ENCODE results near the gene ABR. TPM values are rescaled to one million over a fixed set of nuclear protein-coding genes. Genes with fewer than 3 reads are reported as not detected.

Gene ABR
- total RNA-seq, 1 donor from 2014 or later, result 147 TPM

GRCh38 chr17:1180958-1181752 lies 1.4 kb upstream of the ABR start:
- DNase-seq (ENCODE audit: missing footprints) (peak; percentile 37), ATAC-seq (no peak)
- intact Hi-C loops (cut with DNase I), result no loop called here

GRCh38 chr17:1179112-1179817 lies 516 bp downstream of the ABR start:
- peak; percentile 72 for DNase-seq (ENCODE audit: missing footprints)
- intact Hi-C loops (cut with DNase I), result no loop called here

GRCh38 chr17:1177016-1177700 lies 2.6 kb downstream of the ABR start:
- DNase-seq (ENCODE audit: missing footprints) (peak; percentile 64), ATAC-seq (peak; percentile 51)
- intact Hi-C loops (cut with DNase I), result no loop called here

More at GRCh38 chr17:1179112-1179817, 516 bp downstream of the ABR start:
- ATAC-seq, result peak; percentile 33

GRCh38 chr17:1174263-1174880 lies 5.4 kb downstream of the ABR start:
- ATAC-seq, result no peak
- intact Hi-C loops (cut with DNase I), result no loop called here
- DNase-seq (ENCODE audit: missing footprints), result peak; percentile 45

- no peak for ATAC-seq
- intact Hi-C loops (cut with DNase I), result no loop called here
- peak; percentile 67 for DNase-seq (ENCODE audit: missing footprints)
These were observed 6.1 kb downstream of the ABR start for GRCh38 chr17:1173432-1174262.

GRCh38 chr17:1171953-1172352 lies 7.8 kb downstream of the ABR start:
- no peak for ATAC-seq
- peak; percentile 55 for DNase-seq (ENCODE audit: missing footprints)
- intact Hi-C loops (cut with DNase I), result no loop called here

GRCh38 chr17:1170739-1171138 lies 9.0 kb downstream of the ABR start:
- DNase-seq (ENCODE audit: missing footprints) (peak; percentile 41), ATAC-seq (no peak)
- intact Hi-C loops (cut with DNase I), result no loop called here

GRCh38 chr17:1169929-1170312 lies 9.9 kb downstream of the ABR start:
- ATAC-seq, result no peak
- intact Hi-C loops (cut with DNase I), result no loop called here

GRCh38 chr17:1169221-1169928 lies 10.4 kb downstream of the ABR start:
- no peak for ATAC-seq
- intact Hi-C loops (cut with DNase I), result no loop called here
- DNase-seq (ENCODE audit: missing footprints), result peak; percentile 56

More at GRCh38 chr17:1169929-1170312, 9.9 kb downstream of the ABR start:
- DNase-seq (ENCODE audit: missing footprints), result peak; percentile 17

GRCh38 chr17:1168533-1169220 lies 11.1 kb downstream of the ABR start:
- intact Hi-C loops (cut with DNase I), result no loop called here
- DNase-seq (ENCODE audit: missing footprints) (peak; percentile 27), ATAC-seq (no peak)

- ATAC-seq, result no peak
- DNase-seq (ENCODE audit: missing footprints), result peak; percentile 56
- intact Hi-C loops (cut with DNase I), result no loop called here
These were observed 13.5 kb downstream of the ABR start for GRCh38 chr17:1166276-1166675.

- DNase-seq (ENCODE audit: missing footprints) (peak; percentile 4), ATAC-seq (no peak)
- intact Hi-C loops (cut with DNase I), result loop anchor here (1.0 kb wide), 1 partner anchor 21 kb away; no protein-coding TSS in a partner anchor
These were observed 13.9 kb downstream of the ABR start for GRCh38 chr17:1165836-1166235.

- ATAC-seq (peak; percentile 62), DNase-seq (ENCODE audit: missing footprints) (peak; percentile 70)
- intact Hi-C loops (cut with DNase I), result loop anchor here (1.0 kb wide), 1 partner anchor 22 kb away; no protein-coding TSS in a partner anchor
These were observed 14.7 kb downstream of the ABR start for GRCh38 chr17:1164935-1165556.

GRCh38 chr17:1162116-1162855 lies 17.5 kb downstream of the ABR start:
- ATAC-seq (no peak), DNase-seq (ENCODE audit: missing footprints) (peak; percentile 25)
- intact Hi-C loops (cut with DNase I), result no loop called here

GRCh38 chr17:1160591-1161390 lies 19.0 kb downstream of the ABR start:
- DNase-seq (ENCODE audit: missing footprints), result peak; percentile 46
- intact Hi-C loops (cut with DNase I), result no loop called here
- no peak for ATAC-seq
